Endodermal cell (in vitro differentiated cells): Measurements from ENCODE around the gene GPA33. TPM values are rescaled to one million over a fixed set of nuclear protein-coding genes. Genes with fewer than 3 reads are reported as not detected.

Experiments used
- DNase-seq: peaks from one replicate; pipeline ENCODE4 v3.0.0-alpha.2; 2017
- H3K27ac ChIP-seq: 2 replicates; pipeline ENCODE4 v1.5.1; 2013; ENCODE audit warnings: mild to moderate bottlenecking, low read depth, low read length, moderate library complexity
- H3K27me3 ChIP-seq: 2 replicates; pipeline ENCODE4 v1.6.1; 2013; ENCODE audit warnings: mild to moderate bottlenecking, low read length, moderate library complexity; ENCODE audit not compliant: insufficient read depth, control insufficient read depth, poor library complexity, severe bottlenecking
- H3K36me3 ChIP-seq: 2 replicates; pipeline ENCODE4 v1.7.0; 2013; ENCODE audit warnings: mild to moderate bottlenecking, low read length, moderate library complexity; ENCODE audit not compliant: control insufficient read depth, insufficient read depth
- H3K4me1 ChIP-seq: one replicate; pipeline ENCODE4 v1.7.0; 2013; ENCODE audit warnings: low read length; ENCODE audit not compliant: control insufficient read depth, insufficient read depth
- H3K4me3 ChIP-seq: 2 replicates; pipeline ENCODE4 v1.5.1; 2013; ENCODE audit warnings: mild to moderate bottlenecking, low read length, moderate library complexity
- H3K9ac ChIP-seq: 2 replicates; pipeline ENCODE4 v1.6.1; 2013; ENCODE audit warnings: mild to moderate bottlenecking, low read length, moderate library complexity; ENCODE audit not compliant: poor library complexity, severe bottlenecking; ENCODE audit errors: extremely low read depth
- H3K9me3 ChIP-seq: 2 replicates; pipeline ENCODE4 v1.6.1; 2013; ENCODE audit warnings: mild to moderate bottlenecking, low read length, moderate library complexity; ENCODE audit not compliant: control insufficient read depth
- H3K27ac Mint-ChIP-seq: 2 replicates; pipeline ENCODE4 v1.8.0; 2020; ENCODE audit warnings: mixed read lengths
- H3K27me3 Mint-ChIP-seq: 2 replicates; pipeline ENCODE4 v1.8.0; 2021; ENCODE audit warnings: mild to moderate bottlenecking, mixed read lengths; ENCODE audit not compliant: insufficient read depth
- H3K36me3 Mint-ChIP-seq: 2 replicates; pipeline ENCODE4 v1.8.0; 2020; ENCODE audit warnings: low read depth, mixed read lengths
- H3K4me1 Mint-ChIP-seq: 2 replicates; pipeline ENCODE4 v1.8.0; 2020; ENCODE audit warnings: mixed read lengths
- H3K4me3 Mint-ChIP-seq: 2 replicates; pipeline ENCODE4 v1.8.0; 2020; ENCODE audit warnings: mild to moderate bottlenecking, moderate library complexity, mixed read lengths
- H3K9me3 Mint-ChIP-seq: 2 replicates; pipeline ENCODE4 v1.8.0; 2020; ENCODE audit warnings: mild to moderate bottlenecking, mixed read lengths
- WGBS, 2 experiments: methylation state at CpG; one replicate each; pipeline versions ENCODE4 v1.1.5 to v1.1.7; 2013; ENCODE audit warnings: missing lambda C conversion rate in 2 of 2, mixed read lengths in 1 of 2; ENCODE audit not compliant: insufficient coverage in 1 of 2, insufficient read length in 1 of 2; 5-methylcytosine and 5-hydroxymethylcytosine counted together
- total RNA-seq, 2 donors: library from RNA; stranded (reverse); fragmentation: NEBNext Ultra II Directional in 1 of 2; extraction: Animal tissue kit (Norgen Biotek cat#: 25700) in 1 of 2; gene quantifications; 2 replicates in 1 of 2; 3 replicates in 1 of 2; pipeline ENCODE4 v1.2.1, GENCODE V29; 2021
- TF ChIP-seq, protein P1 (sequence below): fragments of 200-600 bp; sonication (generic); conservative IDR thresholded peaks from 2 replicates; pipeline ENCODE4 v1.5.0; 2021; ENCODE audit warnings: antibody characterized with exemption, mild to moderate bottlenecking

Gene GPA33
- total RNA-seq, 2 donors from 2014 or later: 0.37 to 1.5 TPM

DNA sequence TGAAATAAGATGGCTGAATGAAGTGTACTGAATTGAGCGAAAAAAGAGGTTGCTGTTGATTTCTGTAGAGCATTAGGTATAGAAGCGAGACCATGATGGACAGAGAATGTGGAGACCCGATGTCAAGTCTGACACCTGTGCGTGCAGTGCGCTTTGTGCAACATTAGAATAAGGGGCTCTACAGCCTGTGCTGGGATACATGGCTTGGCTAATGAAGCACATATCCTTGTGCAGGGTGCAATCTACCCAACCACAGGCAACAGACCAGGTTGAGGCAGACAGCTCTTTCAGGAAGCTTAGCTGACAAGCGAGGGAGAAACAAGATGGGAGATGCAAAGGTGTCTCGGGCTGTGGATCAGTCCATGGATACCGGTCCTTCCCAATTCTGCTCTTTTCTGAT is 18.9 kb downstream of the GPA33 start:
- H3K27ac Mint-ChIP-seq: no peak overlapping the region
- H3K9me3 Mint-ChIP-seq: no peaks in the 10 kb centered on the region
- no peaks in the 10 kb centered on the region for H3K36me3 ChIP-seq
- peaks cover 5% of the 10 kb centered on the region for H3K4me1 Mint-ChIP-seq
- TF ChIP-seq, protein P1, sequence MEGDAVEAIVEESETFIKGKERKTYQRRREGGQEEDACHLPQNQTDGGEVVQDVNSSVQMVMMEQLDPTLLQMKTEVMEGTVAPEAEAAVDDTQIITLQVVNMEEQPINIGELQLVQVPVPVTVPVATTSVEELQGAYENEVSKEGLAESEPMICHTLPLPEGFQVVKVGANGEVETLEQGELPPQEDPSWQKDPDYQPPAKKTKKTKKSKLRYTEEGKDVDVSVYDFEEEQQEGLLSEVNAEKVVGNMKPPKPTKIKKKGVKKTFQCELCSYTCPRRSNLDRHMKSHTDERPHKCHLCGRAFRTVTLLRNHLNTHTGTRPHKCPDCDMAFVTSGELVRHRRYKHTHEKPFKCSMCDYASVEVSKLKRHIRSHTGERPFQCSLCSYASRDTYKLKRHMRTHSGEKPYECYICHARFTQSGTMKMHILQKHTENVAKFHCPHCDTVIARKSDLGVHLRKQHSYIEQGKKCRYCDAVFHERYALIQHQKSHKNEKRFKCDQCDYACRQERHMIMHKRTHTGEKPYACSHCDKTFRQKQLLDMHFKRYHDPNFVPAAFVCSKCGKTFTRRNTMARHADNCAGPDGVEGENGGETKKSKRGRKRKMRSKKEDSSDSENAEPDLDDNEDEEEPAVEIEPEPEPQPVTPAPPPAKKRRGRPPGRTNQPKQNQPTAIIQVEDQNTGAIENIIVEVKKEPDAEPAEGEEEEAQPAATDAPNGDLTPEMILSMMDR: no peak
- no peak overlapping the region for H3K4me3 ChIP-seq
- no peaks in the 10 kb centered on the region for H3K36me3 Mint-ChIP-seq
- no peak overlapping the region for H3K9ac ChIP-seq
- H3K27me3 ChIP-seq: no peaks in the 10 kb centered on the region
- H3K9me3 ChIP-seq: no peaks in the 10 kb centered on the region
- WGBS, 2 experiments: 95 to 96% methylated on average over 8 of the region's 8 CpGs
- peak; percentile 20 for DNase-seq
- H3K27me3 Mint-ChIP-seq: peaks cover 3% of the 10 kb centered on the region
- H3K4me3 Mint-ChIP-seq: no peak overlapping the region
- H3K27ac ChIP-seq: no peak overlapping the region
- H3K4me1 ChIP-seq: no peaks in the 10 kb centered on the region

DNA sequence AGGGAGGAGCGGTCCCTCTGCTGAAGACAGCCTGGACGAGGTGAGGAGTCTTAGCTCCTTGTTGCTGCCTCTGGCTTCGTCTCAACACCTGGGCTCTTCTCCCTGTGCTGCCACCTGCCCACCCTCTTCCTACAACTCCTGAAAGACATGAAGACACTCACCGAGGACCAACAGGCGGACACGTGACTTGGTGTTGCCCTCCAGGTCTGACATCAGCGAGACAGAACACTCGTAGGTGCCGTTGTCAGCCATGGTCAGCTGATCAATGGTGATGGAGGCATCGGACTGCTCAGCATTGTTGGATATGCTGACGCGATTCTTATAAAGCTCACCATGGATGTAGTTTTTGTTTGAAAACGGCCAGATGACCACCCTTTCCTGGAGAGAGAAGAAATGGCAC is 21.4 kb downstream of the GPA33 start:
- H3K4me1 ChIP-seq: no peaks in the 10 kb centered on the region
- 94 to 95% methylated on average over 13 of the region's 13 CpGs for WGBS, 2 experiments
- no peak overlapping the region for H3K4me3 Mint-ChIP-seq
- no peaks in the 10 kb centered on the region for H3K36me3 ChIP-seq
- no peak overlapping the region for H3K9ac ChIP-seq
- no peaks in the 10 kb centered on the region for H3K27me3 ChIP-seq
- no peaks in the 10 kb centered on the region for H3K36me3 Mint-ChIP-seq
- H3K4me3 ChIP-seq: no peak overlapping the region
- TF ChIP-seq, protein P1: no peak
- H3K4me1 Mint-ChIP-seq: peaks cover 3% of the 10 kb centered on the region
- peaks cover 5% of the 10 kb centered on the region for H3K27me3 Mint-ChIP-seq
- no peaks in the 10 kb centered on the region for H3K9me3 Mint-ChIP-seq
- H3K9me3 ChIP-seq: no peaks in the 10 kb centered on the region
- no peak overlapping the region for H3K27ac ChIP-seq
- DNase-seq: peak; percentile 43
- no peak overlapping the region for H3K27ac Mint-ChIP-seq

DNA sequence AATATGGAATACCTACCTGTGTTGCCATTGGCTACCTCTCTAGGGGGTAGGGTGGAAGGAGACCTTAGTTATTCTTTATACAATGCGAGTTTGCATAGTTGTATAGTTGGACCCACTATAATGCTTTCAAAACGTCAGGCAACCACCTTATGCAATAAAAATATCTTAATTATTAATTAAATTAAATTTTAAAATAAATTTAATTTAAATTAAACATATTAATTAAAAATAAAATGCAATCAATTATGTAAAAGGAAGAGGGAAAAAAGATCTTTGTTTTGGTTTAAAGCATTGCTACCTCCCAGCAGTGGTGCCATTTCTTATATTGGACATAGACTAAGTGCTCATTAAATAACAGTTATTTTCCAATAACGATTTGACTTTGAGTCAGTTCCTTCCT is 22.3 kb downstream of the GPA33 start:
- peaks cover 3% of the 10 kb centered on the region for H3K4me1 Mint-ChIP-seq
- Histone ChIP-seq H3K4me1 (no peaks in the 10 kb centered on the region), H3K27ac (no peak overlapping the region), H3K27me3 (no peaks in the 10 kb centered on the region), H3K4me3 (no peak overlapping the region), H3K9ac (no peak overlapping the region), H3K36me3 (no peaks in the 10 kb centered on the region), H3K9me3 (no peaks in the 10 kb centered on the region)
- H3K4me3 Mint-ChIP-seq: no peak overlapping the region
- peaks cover 5% of the 10 kb centered on the region for H3K27me3 Mint-ChIP-seq
- no peaks in the 10 kb centered on the region for H3K36me3 Mint-ChIP-seq
- TF ChIP-seq, protein P1: no peak
- 75% methylated on average over 2 of the region's 3 CpGs; no CpG with 5 or more reads in 1 of the 2 experiments for WGBS, 2 experiments
- no peak overlapping the region for H3K27ac Mint-ChIP-seq
- DNase-seq: no peak
- no peaks in the 10 kb centered on the region for H3K9me3 Mint-ChIP-seq
